PFSK-1 (cell line): ENCODE measurements around the gene MRPL55.

Source experiments
- FOXP2 ChIP-seq: optimal IDR thresholded peaks from 2 replicates; pipeline ENCODE3; 2011; ENCODE audit warnings: borderline replicate concordance, control low read depth, inconsistent platforms; ENCODE audit not compliant: insufficient read depth; ENCODE audit errors: extremely low read length, extremely low read depth
- POLR2AphosphoS5 ChIP-seq: IDR thresholded peaks from 2 replicates; pipeline ENCODE4 v1.6.1; 2012; ENCODE audit warnings: low read depth, mild to moderate bottlenecking, control low read depth, low read length, moderate library complexity
- REST ChIP-seq, 2 experiments: IDR thresholded peaks; 2 replicates each; pipeline versions ENCODE4 v1.6.1 to v1.8.0; 2011 to 2012; ENCODE audit warnings: low read depth in 2 of 2, low read length in 2 of 2, control low read depth in 1 of 2, inconsistent platforms in 1 of 2, mild to moderate bottlenecking in 1 of 2, moderate library complexity in 1 of 2; ENCODE audit not compliant: insufficient read depth in 1 of 2
- SIN3A ChIP-seq: IDR thresholded peaks from 2 replicates; pipeline ENCODE4 v1.6.1; 2012; ENCODE audit warnings: mild to moderate bottlenecking, low read length, moderate library complexity, borderline replicate concordance; ENCODE audit not compliant: insufficient read depth
- TAF1 ChIP-seq: IDR thresholded peaks from 2 replicates; pipeline ENCODE4 v1.6.1; 2012; ENCODE audit warnings: low read length, control low read depth, borderline replicate concordance; ENCODE audit not compliant: insufficient read depth

MRPL55 gene

GRCh38 chr1:228139406-228139930 lies 30.4 kb upstream of the MRPL55 start:
- no peak; the same call in 1 of the 2 replicates for TF ChIP-seq POLR2AphosphoS5
- TF ChIP-seq REST (IDR thresholded peaks at IDR 0.05; ENCODE audit: insufficient read depth in 1 of 2, low read depth in 2 of 2, low read length in 2 of 2): no peak
- 0 out of 2 replicates have a peak, but pooled peaks have one; percentile 9 for TF ChIP-seq SIN3A
- no peak for TF ChIP-seq TAF1
- TF ChIP-seq FOXP2: no peak

- TF ChIP-seq TAF1: no peak
- no peak for TF ChIP-seq SIN3A
- no peak for TF ChIP-seq POLR2AphosphoS5
- no peak for TF ChIP-seq REST (IDR thresholded peaks at IDR 0.05; ENCODE audit: insufficient read depth in 1 of 2, low read depth in 2 of 2, low read length in 2 of 2)
- no peak for TF ChIP-seq FOXP2
Observed at GRCh38 chr1:228136901-228137300, 27.8 kb upstream of the MRPL55 start.

- TF ChIP-seq SIN3A (no peak), POLR2AphosphoS5 (no peak), TAF1 (no peak), REST (IDR thresholded peaks at IDR 0.05; ENCODE audit: insufficient read depth in 1 of 2, low read depth in 2 of 2, low read length in 2 of 2) (no peak), FOXP2 (no peak)
Observed at GRCh38 chr1:228134591-228134990, 25.5 kb upstream of the MRPL55 start.

- TF ChIP-seq REST (IDR thresholded peaks at IDR 0.05; ENCODE audit: insufficient read depth in 1 of 2, low read depth in 2 of 2, low read length in 2 of 2) (no peak), TAF1 (no peak), POLR2AphosphoS5 (no peak)
Observed at GRCh38 chr1:228131766-228132165, 22.7 kb upstream of the MRPL55 start.

- TF ChIP-seq POLR2AphosphoS5: no peak
- no peak for TF ChIP-seq FOXP2
Observed at GRCh38 chr1:228125185-228125584, 16.1 kb upstream of the MRPL55 start.
